GM12892 (cell line): Measurements from ENCODE around the gene IFNA1.

Experiments
- POLR2AphosphoS5 ChIP-seq: IDR thresholded peaks from 2 replicates; pipeline ENCODE4 v1.6.1; 2011; ENCODE audit warnings: low read depth, low read length, control low read depth
- TAF1 ChIP-seq: IDR thresholded peaks from 2 replicates; pipeline ENCODE4 v1.6.1; 2011; ENCODE audit warnings: low read depth, mild to moderate bottlenecking, control low read depth, low read length, borderline replicate concordance

DNA sequence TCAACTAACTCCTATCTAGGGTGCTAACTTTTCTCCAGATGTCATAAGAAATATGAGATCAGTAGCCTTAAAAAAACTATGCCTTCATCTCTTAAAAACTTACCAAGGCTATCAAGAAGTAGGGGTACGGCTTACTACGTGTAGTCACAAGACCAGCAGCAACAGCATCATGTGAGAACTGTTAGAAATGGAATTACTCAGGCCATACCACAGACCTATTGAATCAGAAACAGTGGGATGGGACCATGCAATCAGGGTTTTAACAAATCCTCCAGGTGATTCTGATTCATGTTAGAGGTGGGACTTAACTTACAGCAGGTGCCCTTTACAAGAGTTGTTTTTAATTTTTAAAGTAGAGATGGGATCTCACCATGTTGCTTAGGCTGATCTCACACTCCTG is 37.2 kb downstream of the IFNA1 start:
- TF ChIP-seq POLR2AphosphoS5 (no peak), TAF1 (no peak)
